HepG2 (cell line): ENCODE measurements around the gene CDC42EP4. TPM values are rescaled to one million over a fixed set of nuclear protein-coding genes. Genes with fewer than 3 reads are reported as not detected.
A peak's percentile ranks its signal among the peaks of the same experiment; 100 is the strongest.

Source experiments
- HHEX ChIP-seq: IDR thresholded peaks from 2 replicates; pipeline ENCODE4 v1.6.1; 2016; ENCODE audit warnings: control low read depth
- HNF1A ChIP-seq, 2 experiments: sonication (generic) in 1 of 2; formaldehyde crosslinking in 1 of 2; IDR thresholded peaks; 2 replicates each; pipeline versions ENCODE4 v1.4.0 to v1.6.1; 2016 to 2020; ENCODE audit warnings: borderline replicate concordance in 1 of 2, low read depth in 1 of 2, mild to moderate bottlenecking in 1 of 2, missing genetic modification reagents in 1 of 2
- KDM3A ChIP-seq: IDR thresholded peaks from 2 replicates; pipeline ENCODE4 v1.6.1; 2018; ENCODE audit warnings: low read depth, missing compliant biosample characterization
- MTA3 ChIP-seq: sonication (generic); formaldehyde crosslinking; IDR thresholded peaks from 2 replicates; pipeline ENCODE4 v1.4.0; 2020; ENCODE audit warnings: missing genetic modification reagents
- SAFB2 ChIP-seq: sonication (generic); formaldehyde crosslinking; IDR thresholded peaks from 2 replicates; pipeline ENCODE4 v1.5.1; 2020; ENCODE audit warnings: missing genetic modification reagents, low read depth, mild to moderate bottlenecking, borderline replicate concordance
- SETDB1 ChIP-seq: sonication (generic); formaldehyde crosslinking; IDR thresholded peaks from 2 replicates; pipeline ENCODE4 v1.5.1; 2020; ENCODE audit warnings: missing genetic modification reagents, mild to moderate bottlenecking, borderline replicate concordance
- SMAD3 ChIP-seq: sonication (generic); formaldehyde crosslinking; IDR thresholded peaks from 2 replicates; pipeline ENCODE4 v1.4.0; 2020; ENCODE audit warnings: missing genetic modification reagents
- STAG1 ChIP-seq: sonication (generic); formaldehyde crosslinking; IDR thresholded peaks from 2 replicates; pipeline ENCODE4 v1.4.0; 2020; ENCODE audit warnings: missing genetic modification reagents
- THAP7 ChIP-seq: sonication (generic); formaldehyde crosslinking; IDR thresholded peaks from 2 replicates; pipeline ENCODE4 v1.8.1; 2023; ENCODE audit warnings: mild to moderate bottlenecking, missing genetic modification reagents
- ZNF333 ChIP-seq: sonication (generic); formaldehyde crosslinking; IDR thresholded peaks from 2 replicates; pipeline ENCODE4 v1.4.0; 2020; ENCODE audit warnings: mild to moderate bottlenecking, missing genetic modification reagents, borderline replicate concordance
- ZNF609 ChIP-seq: sonication (generic); formaldehyde crosslinking; IDR thresholded peaks from 2 replicates; pipeline ENCODE4 v1.4.0; 2020; ENCODE audit warnings: mild to moderate bottlenecking, missing genetic modification reagents, borderline replicate concordance
- polyA plus RNA-seq, 8 experiments: library from polyadenylated mRNA; depleted of rRNA in 3 of 8; stranded (reverse) in 7 of 8; unstranded in 1 of 8; fragments of >200 nt; fragmentation: Illumina TruSeq in 4 of 8; extraction: Trizol in 4 of 8; gene quantifications; 2 replicates each; pipeline versions ENCODE4 v1.2.1 to v1.2.3, GENCODE V29; 2011 to 2016; ENCODE audit warnings: low read depth in 4 of 8, missing spikeins in 1 of 8, mixed read lengths in 1 of 8; ENCODE audit not compliant: insufficient read depth in 1 of 8
- total RNA-seq, 5 experiments: library from RNA; depleted of rRNA; stranded (reverse); fragments of >200 nt; fragmentation: Illumina TruSeq; extraction: Trizol; gene quantifications; 2 replicates each; pipeline ENCODE4 v1.2.3, GENCODE V29; 2016; ENCODE audit warnings: low read depth in 1 of 5
- TF ChIP-seq, protein P1 (sequence below): sonication (generic); formaldehyde crosslinking; IDR thresholded peaks from 2 replicates; pipeline ENCODE4 v1.4.0; 2020; ENCODE audit warnings: missing genetic modification reagents

CDC42EP4 gene
- total and polyA plus RNA-seq, 2 of the 13 experiments (the other 11 are each of a cell fraction or from before 2014, with no cell fraction given): 19.0 to 54.0 TPM

- 0 out of 2 replicates have a peak, but pooled peaks have one; percentile 71 for TF ChIP-seq SAFB2
- TF ChIP-seq HNF1A (IDR thresholded peaks at IDR 0.05; ENCODE audit: low read depth): peak; percentile 47; the same call in 1 of the 2 replicates
- peak; percentile 85; the same call in 1 of the 2 replicates for TF ChIP-seq HNF1A (CRISPR knock-in tag; IDR thresholded peaks at IDR 0.05; ENCODE audit: borderline replicate concordance)
- no peak for TF ChIP-seq THAP7
- TF ChIP-seq, protein P1, sequence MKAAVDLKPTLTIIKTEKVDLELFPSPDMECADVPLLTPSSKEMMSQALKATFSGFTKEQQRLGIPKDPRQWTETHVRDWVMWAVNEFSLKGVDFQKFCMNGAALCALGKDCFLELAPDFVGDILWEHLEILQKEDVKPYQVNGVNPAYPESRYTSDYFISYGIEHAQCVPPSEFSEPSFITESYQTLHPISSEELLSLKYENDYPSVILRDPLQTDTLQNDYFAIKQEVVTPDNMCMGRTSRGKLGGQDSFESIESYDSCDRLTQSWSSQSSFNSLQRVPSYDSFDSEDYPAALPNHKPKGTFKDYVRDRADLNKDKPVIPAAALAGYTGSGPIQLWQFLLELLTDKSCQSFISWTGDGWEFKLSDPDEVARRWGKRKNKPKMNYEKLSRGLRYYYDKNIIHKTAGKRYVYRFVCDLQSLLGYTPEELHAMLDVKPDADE (CRISPR knock-in tag): no peak
- no peak for TF ChIP-seq MTA3 (CRISPR knock-in tag)
- TF ChIP-seq ZNF609 (CRISPR knock-in tag): peak; percentile 80; the same call in 1 of the 2 replicates
- no peak for TF ChIP-seq HHEX (CRISPR knock-in tag)
- no peak for TF ChIP-seq ZNF333
- TF ChIP-seq STAG1 (CRISPR knock-in tag): peak; percentile 28
- TF ChIP-seq SMAD3: peak; percentile 78
- TF ChIP-seq SETDB1 (CRISPR knock-in tag): no peak
- TF ChIP-seq KDM3A (CRISPR knock-in tag): 0 out of 2 replicates have a peak, but pooled peaks have one; percentile 65
Measured at GRCh38 chr17:73308017-73308823, 3.6 kb downstream of the CDC42EP4 start (continued).
